Measurements from ENCODE around the gene SMYD3.

SMYD3 gene

GRCh38 chr1:246151796-246152434 lies 355.2 kb downstream of the SMYD3 start:
- H3K27ac ChIP-seq (ENCODE audit: low read length) = no peak overlapping the region
- no peaks in the 10 kb centered on the region for H3K9me3 ChIP-seq (ENCODE audit: control insufficient read depth in 1 of 2, low read length in 2 of 2)
- no peaks in the 10 kb centered on the region for H3K27me3 ChIP-seq (ENCODE audit: low read depth, low read length)
- no peak overlapping the region for H3K4me3 ChIP-seq (ENCODE audit: low read depth in 1 of 2, low read length in 2 of 2)
- no peaks in the 10 kb centered on the region for H3K36me3 ChIP-seq (ENCODE audit: control insufficient read depth in 1 of 2, insufficient read depth in 2 of 2, low read length in 2 of 2)
- H3K4me1 ChIP-seq (ENCODE audit: control insufficient read depth in 1 of 2, insufficient read depth in 2 of 2, low read length in 2 of 2) = no peaks in the 10 kb centered on the region

- Histone ChIP-seq H3K27me3 (ENCODE audit: low read depth, low read length) (no peaks in the 10 kb centered on the region), H3K27ac (ENCODE audit: low read length) (no peak overlapping the region), H3K36me3 (ENCODE audit: control insufficient read depth in 1 of 2, insufficient read depth in 2 of 2, low read length in 2 of 2) (no peaks in the 10 kb centered on the region), H3K9me3 (ENCODE audit: control insufficient read depth in 1 of 2, low read length in 2 of 2) (no peaks in the 10 kb centered on the region), H3K4me1 (ENCODE audit: control insufficient read depth in 1 of 2, insufficient read depth in 2 of 2, low read length in 2 of 2) (no peaks in the 10 kb centered on the region), H3K4me3 (ENCODE audit: low read depth in 1 of 2, low read length in 2 of 2) (no peak overlapping the region)
Measured at GRCh38 chr1:246149543-246149942, 357.5 kb downstream of the SMYD3 start.

GRCh38 chr1:246147524-246148461 lies 359.3 kb downstream of the SMYD3 start:
- H3K27ac ChIP-seq (ENCODE audit: low read length) = no peak overlapping the region
- H3K9me3 ChIP-seq (ENCODE audit: control insufficient read depth in 1 of 2, low read length in 2 of 2) = no peaks in the 10 kb centered on the region
- no peaks in the 10 kb centered on the region for H3K27me3 ChIP-seq (ENCODE audit: low read depth, low read length)
- H3K36me3 ChIP-seq (ENCODE audit: control insufficient read depth in 1 of 2, insufficient read depth in 2 of 2, low read length in 2 of 2) = no peaks in the 10 kb centered on the region
- H3K4me3 ChIP-seq (ENCODE audit: low read depth in 1 of 2, low read length in 2 of 2) = no peak overlapping the region
- no peaks in the 10 kb centered on the region for H3K4me1 ChIP-seq (ENCODE audit: control insufficient read depth in 1 of 2, insufficient read depth in 2 of 2, low read length in 2 of 2)

- Histone ChIP-seq H3K27ac (ENCODE audit: low read length) (no peak overlapping the region), H3K36me3 (ENCODE audit: control insufficient read depth in 1 of 2, insufficient read depth in 2 of 2, low read length in 2 of 2) (no peaks in the 10 kb centered on the region), H3K4me1 (ENCODE audit: control insufficient read depth in 1 of 2, insufficient read depth in 2 of 2, low read length in 2 of 2) (no peaks in the 10 kb centered on the region), H3K9me3 (ENCODE audit: control insufficient read depth in 1 of 2, low read length in 2 of 2) (no peaks in the 10 kb centered on the region), H3K4me3 (ENCODE audit: low read depth in 1 of 2, low read length in 2 of 2) (no peak overlapping the region), H3K27me3 (ENCODE audit: low read depth, low read length) (no peaks in the 10 kb centered on the region)
Measured at GRCh38 chr1:246146804-246147523, 360.1 kb downstream of the SMYD3 start.

- Histone ChIP-seq H3K36me3 (ENCODE audit: control insufficient read depth in 1 of 2, insufficient read depth in 2 of 2, low read length in 2 of 2) (no peaks in the 10 kb centered on the region), H3K4me1 (ENCODE audit: control insufficient read depth in 1 of 2, insufficient read depth in 2 of 2, low read length in 2 of 2) (no peaks in the 10 kb centered on the region), H3K4me3 (ENCODE audit: low read depth in 1 of 2, low read length in 2 of 2) (no peak overlapping the region), H3K27ac (ENCODE audit: low read length) (no peak overlapping the region), H3K9me3 (ENCODE audit: control insufficient read depth in 1 of 2, low read length in 2 of 2) (no peaks in the 10 kb centered on the region), H3K27me3 (ENCODE audit: low read depth, low read length) (no peaks in the 10 kb centered on the region)
Measured at GRCh38 chr1:246145900-246146299, 361.2 kb downstream of the SMYD3 start.

GRCh38 chr1:246144931-246145330 lies 362.1 kb downstream of the SMYD3 start:
- Histone ChIP-seq H3K4me1 (ENCODE audit: control insufficient read depth in 1 of 2, insufficient read depth in 2 of 2, low read length in 2 of 2) (no peaks in the 10 kb centered on the region), H3K36me3 (ENCODE audit: control insufficient read depth in 1 of 2, insufficient read depth in 2 of 2, low read length in 2 of 2) (no peaks in the 10 kb centered on the region), H3K27me3 (ENCODE audit: low read depth, low read length) (no peaks in the 10 kb centered on the region), H3K9me3 (ENCODE audit: control insufficient read depth in 1 of 2, low read length in 2 of 2) (no peaks in the 10 kb centered on the region), H3K27ac (ENCODE audit: low read length) (no peak overlapping the region), H3K4me3 (ENCODE audit: low read depth in 1 of 2, low read length in 2 of 2) (no peak overlapping the region)

GRCh38 chr1:246142320-246142893 lies 364.7 kb downstream of the SMYD3 start:
- Histone ChIP-seq H3K27me3 (ENCODE audit: low read depth, low read length) (no peaks in the 10 kb centered on the region), H3K4me1 (ENCODE audit: control insufficient read depth in 1 of 2, insufficient read depth in 2 of 2, low read length in 2 of 2) (no peaks in the 10 kb centered on the region), H3K27ac (ENCODE audit: low read length) (no peak overlapping the region), H3K4me3 (ENCODE audit: low read depth in 1 of 2, low read length in 2 of 2) (no peak overlapping the region), H3K9me3 (ENCODE audit: control insufficient read depth in 1 of 2, low read length in 2 of 2) (no peaks in the 10 kb centered on the region), H3K36me3 (ENCODE audit: control insufficient read depth in 1 of 2, insufficient read depth in 2 of 2, low read length in 2 of 2) (no peaks in the 10 kb centered on the region)

- no peaks in the 10 kb centered on the region for H3K9me3 ChIP-seq (ENCODE audit: control insufficient read depth in 1 of 2, low read length in 2 of 2)
- no peak overlapping the region for H3K4me3 ChIP-seq (ENCODE audit: low read depth in 1 of 2, low read length in 2 of 2)
- H3K36me3 ChIP-seq (ENCODE audit: control insufficient read depth in 1 of 2, insufficient read depth in 2 of 2, low read length in 2 of 2) = no peaks in the 10 kb centered on the region
- H3K27me3 ChIP-seq (ENCODE audit: low read depth, low read length) = no peaks in the 10 kb centered on the region
- no peak overlapping the region for H3K27ac ChIP-seq (ENCODE audit: low read length)
- no peaks in the 10 kb centered on the region for H3K4me1 ChIP-seq (ENCODE audit: control insufficient read depth in 1 of 2, insufficient read depth in 2 of 2, low read length in 2 of 2)
Measured at GRCh38 chr1:246141306-246141705, 365.8 kb downstream of the SMYD3 start.

- Histone ChIP-seq H3K4me1 (ENCODE audit: control insufficient read depth in 1 of 2, insufficient read depth in 2 of 2, low read length in 2 of 2) (no peaks in the 10 kb centered on the region), H3K36me3 (ENCODE audit: control insufficient read depth in 1 of 2, insufficient read depth in 2 of 2, low read length in 2 of 2) (no peaks in the 10 kb centered on the region), H3K9me3 (ENCODE audit: control insufficient read depth in 1 of 2, low read length in 2 of 2) (no peaks in the 10 kb centered on the region), H3K4me3 (ENCODE audit: low read depth in 1 of 2, low read length in 2 of 2) (no peak overlapping the region), H3K27ac (ENCODE audit: low read length) (no peak overlapping the region), H3K27me3 (ENCODE audit: low read depth, low read length) (no peaks in the 10 kb centered on the region)
Measured at GRCh38 chr1:246139745-246140182, 367.3 kb downstream of the SMYD3 start.

GRCh38 chr1:246138781-246139180 lies 368.3 kb downstream of the SMYD3 start:
- Histone ChIP-seq H3K36me3 (ENCODE audit: control insufficient read depth in 1 of 2, insufficient read depth in 2 of 2, low read length in 2 of 2) (no peaks in the 10 kb centered on the region), H3K4me1 (ENCODE audit: control insufficient read depth in 1 of 2, insufficient read depth in 2 of 2, low read length in 2 of 2) (no peaks in the 10 kb centered on the region), H3K4me3 (ENCODE audit: low read depth in 1 of 2, low read length in 2 of 2) (no peak overlapping the region), H3K27ac (ENCODE audit: low read length) (no peak overlapping the region), H3K27me3 (ENCODE audit: low read depth, low read length) (no peaks in the 10 kb centered on the region), H3K9me3 (ENCODE audit: control insufficient read depth in 1 of 2, low read length in 2 of 2) (no peaks in the 10 kb centered on the region)

- Histone ChIP-seq H3K4me3 (ENCODE audit: low read depth in 1 of 2, low read length in 2 of 2) (no peak overlapping the region), H3K9me3 (ENCODE audit: control insufficient read depth in 1 of 2, low read length in 2 of 2) (no peaks in the 10 kb centered on the region), H3K4me1 (ENCODE audit: control insufficient read depth in 1 of 2, insufficient read depth in 2 of 2, low read length in 2 of 2) (no peaks in the 10 kb centered on the region), H3K27me3 (ENCODE audit: low read depth, low read length) (no peaks in the 10 kb centered on the region), H3K36me3 (ENCODE audit: control insufficient read depth in 1 of 2, insufficient read depth in 2 of 2, low read length in 2 of 2) (no peaks in the 10 kb centered on the region), H3K27ac (ENCODE audit: low read length) (no peak overlapping the region)
Measured at GRCh38 chr1:246136477-246136876, 370.6 kb downstream of the SMYD3 start.

All from muscle layer of duodenum (tissue), 2 donors.